OCI-M2 (cell line): ENCODE data around the gene PFN1.

ENCODE experiments used
- DNase-seq: peaks from one replicate; lab custom pipeline; 2025; ENCODE audit not compliant: unreplicated experiment; lab: John Stamatoyannopoulos, UW

PFN1 gene

DNA sequence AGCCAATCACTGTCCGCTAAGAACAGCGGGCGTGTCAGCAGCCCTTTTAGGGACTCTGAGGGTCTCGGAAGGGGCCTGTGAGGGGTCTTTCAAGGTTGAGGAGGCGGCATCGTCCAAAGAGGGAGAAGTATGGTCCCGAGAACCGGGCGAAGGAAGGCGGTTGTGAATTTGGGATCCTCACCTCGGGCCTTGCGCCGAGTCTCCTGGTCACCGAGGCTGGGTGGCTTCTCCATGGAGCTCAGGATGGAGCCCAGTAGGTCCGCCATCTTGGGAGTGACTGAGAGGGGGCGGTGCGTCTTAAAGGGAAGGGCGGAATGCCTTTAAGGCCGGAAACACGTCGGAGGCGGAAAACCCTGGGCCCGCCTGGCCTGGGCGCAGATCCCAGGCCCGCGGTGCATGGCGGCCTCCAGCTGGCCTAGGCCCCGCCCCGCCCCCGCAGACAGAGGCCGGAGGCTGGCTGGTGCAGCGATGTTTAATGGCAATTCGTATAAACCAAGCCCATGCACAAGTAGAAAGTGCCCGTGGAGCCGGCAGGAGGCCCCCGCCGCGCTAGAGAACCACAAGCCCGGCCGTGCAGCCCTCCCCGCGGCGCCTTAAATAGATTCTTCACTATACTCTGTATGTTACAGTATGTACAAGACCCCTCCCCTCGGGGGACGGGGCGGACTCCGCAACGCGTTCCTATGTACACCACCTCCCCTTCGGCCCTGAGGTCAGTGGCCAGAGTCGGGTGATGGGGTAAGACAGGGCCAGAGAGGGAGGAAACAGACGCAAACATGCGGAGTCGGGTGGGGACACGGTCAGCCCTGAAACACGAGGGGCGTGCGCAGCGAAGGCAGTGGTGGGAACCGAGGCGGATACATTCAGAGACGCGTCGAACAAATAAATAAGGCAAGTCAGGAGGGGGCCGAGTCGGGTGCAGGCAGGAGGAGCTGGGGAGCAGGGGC lies 19.5 kb upstream of the PFN1 start, which contains the start of gene SPAG7:
SPAG7 (minus strand) TSS at position 279 of the 947 bp plus-strand sequence; CDS start at position 266, 13 bp downstream.
- peak; percentile 96 for DNase-seq

DNA sequence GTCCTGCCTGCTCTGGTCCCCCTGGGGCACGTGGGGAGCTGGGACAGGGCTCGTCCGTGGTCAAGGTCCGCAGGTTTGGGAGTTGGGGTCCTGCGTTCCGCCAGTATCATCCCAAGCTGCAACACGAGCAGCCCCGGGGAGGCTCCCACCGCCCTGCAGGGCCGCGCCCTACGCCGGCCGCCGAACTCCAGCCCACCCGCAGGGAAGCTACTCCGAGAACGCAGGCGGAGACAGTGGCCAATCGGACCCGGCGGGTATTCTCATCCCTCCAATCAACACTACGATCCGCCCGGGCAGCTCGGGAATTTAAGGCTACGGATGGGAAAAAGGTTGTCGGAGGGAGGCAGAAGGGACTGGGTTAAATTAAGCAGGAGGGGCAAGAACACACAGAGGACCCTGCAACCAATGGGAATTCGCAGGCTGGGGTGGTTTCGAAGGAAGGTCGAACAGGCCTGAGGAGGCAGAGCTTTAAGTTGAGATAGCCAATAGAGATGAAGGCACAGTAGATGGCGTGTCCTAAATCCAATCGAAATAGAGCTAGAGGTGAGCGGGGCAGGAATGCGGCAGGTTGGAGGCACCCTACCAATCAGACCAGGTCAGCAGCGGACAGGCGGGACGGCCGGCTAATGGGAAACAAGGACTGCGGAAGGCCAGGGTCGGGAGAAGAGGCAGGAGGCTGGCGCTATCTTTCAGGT lies 18.7 kb upstream of the PFN1 start:
- DNase-seq = peak; percentile 96

DNA sequence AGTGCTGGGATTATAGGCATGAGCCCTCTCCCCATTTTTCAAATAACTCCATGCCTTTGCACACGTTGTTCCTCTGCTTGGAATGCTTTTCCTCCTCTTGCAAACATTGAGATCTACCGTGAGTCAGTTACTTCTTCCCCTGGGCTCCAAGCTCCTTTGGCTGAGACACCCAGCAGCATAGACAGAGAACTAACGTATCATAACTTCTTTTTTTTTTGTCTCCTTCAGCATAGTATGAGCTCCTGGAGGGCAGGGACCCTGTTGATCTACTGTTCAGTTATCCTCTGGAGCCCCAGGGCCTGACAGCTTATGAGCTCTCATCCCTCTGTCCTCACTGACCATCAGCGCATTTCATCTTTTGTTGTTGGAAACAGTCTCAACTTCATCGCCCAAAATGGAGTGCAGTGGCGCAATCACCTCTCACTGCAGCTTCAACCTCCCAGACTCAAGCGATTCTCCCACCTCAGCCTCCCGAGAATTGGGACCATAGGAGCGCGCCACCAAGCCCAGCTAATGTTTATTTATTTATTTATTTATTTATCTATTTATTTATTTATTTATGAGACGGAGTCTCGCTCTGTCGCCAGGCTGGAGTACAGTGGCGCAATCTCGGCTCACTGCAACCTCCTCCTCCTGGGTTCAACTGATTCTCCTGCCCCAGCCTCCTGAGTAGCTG lies 17.1 kb upstream of the PFN1 start:
- no peak for DNase-seq

DNA sequence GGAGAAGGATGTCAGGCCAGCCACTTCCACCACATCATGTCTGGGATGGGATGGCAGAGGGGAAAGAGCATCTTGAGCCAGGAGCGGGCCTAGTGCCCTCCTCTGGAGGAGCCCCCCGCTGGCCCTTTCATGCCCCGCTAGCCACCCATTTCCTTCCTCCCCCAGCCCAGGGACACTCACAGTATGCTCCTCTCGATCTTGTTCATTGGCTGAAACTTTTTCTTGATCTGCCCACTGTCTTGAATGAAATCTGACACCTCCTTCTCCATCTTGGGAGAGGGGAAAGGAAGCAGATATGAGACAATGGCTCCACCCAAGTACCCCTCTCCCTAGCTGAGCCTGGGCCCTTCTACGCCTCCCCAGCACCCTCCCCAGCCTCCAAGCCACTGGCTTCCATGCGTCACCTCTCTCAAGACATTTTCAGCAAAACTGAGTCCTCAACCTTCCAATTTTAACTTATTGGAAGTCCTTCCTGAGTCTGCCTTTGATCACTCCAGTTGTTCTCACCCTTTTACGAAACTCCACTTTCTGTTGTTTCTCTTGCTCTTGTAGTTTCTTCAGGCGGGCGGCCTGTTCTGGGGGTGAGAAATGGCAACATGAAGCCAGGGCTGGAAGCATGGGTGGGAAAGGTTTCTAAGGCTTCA lies 12.1 kb upstream of the PFN1 start:
- no peak for DNase-seq

DNA sequence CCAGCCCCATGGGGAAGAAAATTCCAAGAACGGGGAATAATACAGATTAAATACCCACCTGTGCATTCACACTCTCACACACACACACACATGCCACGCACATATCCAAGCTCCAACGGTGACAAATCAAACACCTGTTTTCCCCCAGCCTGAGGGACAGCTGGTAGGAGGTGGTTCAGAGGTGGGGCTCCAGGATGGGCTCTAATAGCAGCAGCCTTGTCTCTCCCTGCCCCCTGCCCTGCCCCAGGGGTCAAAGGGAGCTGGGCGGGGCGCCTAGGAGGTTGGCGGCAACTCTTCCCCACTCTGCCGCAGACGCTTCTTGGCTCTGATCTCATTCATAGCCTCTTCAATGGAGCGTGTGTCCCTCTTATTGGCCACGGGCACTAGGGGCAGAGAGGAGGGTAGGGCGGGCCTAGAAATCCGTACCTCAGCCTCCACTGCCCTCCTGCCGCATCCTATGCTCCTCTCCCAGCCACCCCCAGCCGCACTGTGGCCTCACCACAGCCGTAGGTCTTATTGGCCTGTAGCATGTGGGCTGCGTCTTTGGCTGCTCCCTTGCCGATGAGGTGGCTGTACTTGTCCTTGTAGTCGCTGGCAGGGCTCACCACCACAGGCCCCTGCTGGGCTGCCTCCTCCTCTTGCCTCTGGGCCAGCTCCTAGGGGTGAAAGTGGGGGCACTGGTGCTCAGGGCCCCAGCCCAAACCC lies 11.1 kb upstream of the PFN1 start:
- no peak for DNase-seq

DNA sequence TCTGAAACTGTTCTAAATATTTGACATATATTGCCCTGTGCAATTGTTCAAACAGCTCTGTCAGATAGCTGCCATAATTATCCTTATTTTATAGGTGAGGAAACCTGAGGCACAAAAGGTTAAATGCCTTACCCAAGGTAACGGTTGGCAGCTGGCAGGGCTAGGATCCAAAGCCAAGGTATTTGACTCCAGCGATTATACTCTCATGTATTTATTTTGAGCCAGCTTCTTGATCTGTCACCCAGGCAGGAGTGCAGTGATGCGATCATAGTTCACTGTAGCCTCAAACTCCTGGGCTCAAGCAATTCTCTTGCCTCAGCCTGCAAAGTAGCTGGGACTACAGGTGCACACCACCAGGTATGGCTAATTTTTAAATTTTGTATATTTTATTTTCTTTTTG lies 9.8 kb upstream of the PFN1 start:
- no peak for DNase-seq

DNA sequence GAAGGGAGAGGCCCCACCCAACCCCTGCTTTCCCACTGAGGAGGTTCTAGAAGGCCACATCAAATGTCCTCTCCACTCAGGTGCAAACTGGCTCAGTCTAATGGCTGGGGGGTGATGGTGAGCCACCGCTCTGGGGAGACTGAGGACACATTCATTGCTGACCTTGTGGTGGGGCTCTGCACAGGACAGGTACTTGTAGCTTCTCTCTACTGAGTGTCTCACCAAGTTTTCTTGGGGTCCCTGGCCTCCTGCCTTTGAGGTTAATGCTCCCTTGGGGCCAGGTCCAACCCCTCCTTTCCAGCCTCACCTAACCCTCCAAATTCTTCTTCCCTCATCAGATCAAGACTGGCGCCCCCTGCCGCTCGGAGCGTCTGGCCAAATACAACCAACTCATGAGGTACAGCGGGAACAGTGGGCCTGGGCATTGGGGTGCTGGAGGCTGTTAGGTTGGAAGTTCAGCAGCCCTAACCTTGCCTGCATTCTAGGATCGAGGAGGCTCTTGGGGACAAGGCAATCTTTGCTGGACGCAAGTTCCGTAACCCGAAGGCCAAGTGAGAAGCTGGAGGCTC lies 8.2 kb upstream of the PFN1 start:
- DNase-seq = no peak

DNA sequence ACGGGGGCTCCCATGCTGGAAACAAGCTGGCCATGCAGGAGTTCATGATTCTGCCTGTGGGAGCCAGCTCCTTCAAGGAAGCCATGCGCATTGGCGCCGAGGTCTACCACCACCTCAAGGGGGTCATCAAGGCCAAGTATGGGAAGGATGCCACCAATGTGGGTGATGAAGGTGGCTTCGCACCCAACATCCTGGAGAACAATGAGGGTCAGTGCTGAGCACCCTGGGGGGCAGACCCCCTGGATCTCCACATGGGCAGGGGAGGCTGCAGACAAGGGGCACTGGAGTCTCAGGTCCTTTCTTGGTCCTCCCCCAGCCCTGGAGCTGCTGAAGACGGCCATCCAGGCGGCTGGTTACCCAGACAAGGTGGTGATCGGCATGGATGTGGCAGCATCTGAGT lies 6.8 kb upstream of the PFN1 start:
- DNase-seq = no peak

DNA sequence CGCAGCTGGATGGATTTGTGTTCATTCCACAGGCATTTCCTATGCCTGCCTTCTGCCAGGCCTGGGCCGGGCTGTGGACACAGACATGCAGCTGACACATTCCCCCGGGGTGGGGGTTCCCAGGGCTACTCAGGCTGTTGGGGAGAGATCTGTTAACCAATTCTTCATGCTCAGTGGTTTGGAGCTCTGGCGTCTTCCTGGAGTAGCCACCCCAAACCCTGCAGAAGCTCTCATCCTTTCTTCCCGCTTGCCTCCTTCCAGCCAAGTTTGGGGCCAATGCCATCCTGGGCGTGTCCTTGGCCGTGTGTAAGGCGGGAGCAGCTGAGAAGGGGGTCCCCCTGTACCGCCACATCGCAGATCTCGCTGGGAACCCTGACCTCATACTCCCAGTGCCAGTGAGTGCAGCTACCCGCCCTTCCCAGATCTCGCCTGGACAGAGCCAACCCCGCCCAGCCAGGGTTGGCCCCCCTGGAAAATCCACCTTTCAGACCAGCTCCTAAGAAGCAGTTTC lies 5.2 kb upstream of the PFN1 start:
- no peak for DNase-seq

DNA sequence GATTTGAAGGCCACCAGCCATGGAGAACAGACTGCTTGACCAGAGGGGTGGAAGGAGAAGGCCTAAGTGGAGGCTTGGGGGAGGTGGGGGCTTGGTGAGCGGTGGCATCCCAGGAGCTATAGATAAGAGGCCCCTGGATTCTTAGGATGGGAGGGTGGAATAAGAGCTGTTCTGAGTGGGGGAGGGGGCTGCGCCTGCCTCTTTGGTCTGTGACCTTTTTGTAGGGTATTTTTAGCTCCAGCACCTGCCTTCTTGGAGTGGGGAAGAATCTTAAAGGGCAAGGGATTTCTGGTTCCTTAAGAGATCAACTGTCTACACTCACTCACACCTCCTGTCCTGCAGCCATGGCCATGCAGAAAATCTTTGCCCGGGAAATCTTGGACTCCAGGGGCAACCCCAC lies 3.2 kb upstream of the PFN1 start:
- DNase-seq = no peak

DNA sequence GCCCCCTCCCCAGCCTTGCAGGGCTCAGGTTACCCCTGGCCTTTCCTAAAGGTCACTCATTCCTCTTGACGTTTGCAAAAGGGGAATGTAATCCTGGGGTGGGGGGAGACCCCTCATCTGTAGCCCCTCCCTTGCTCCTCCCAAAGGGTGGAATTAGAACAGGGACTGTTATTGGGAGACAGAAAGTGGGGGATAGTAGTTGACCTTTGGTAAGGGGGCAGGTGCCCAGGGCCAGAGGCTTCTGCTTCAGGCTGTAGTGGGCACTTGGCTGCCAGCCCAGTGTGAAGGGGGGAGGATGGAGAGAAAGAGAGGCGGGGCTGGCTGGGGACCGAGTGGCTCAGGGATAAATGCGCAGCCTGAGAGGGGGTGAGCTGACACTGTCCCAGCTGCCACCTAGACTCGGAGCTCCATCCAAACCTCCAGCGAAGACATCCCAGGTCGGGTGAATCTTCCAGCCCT lies 2.4 kb upstream of the PFN1 start, which contains the start of gene ENO3:
ENO3 (plus strand) TSS at position 374 of the 459 bp plus-strand sequence. CDS start 711 bp downstream, outside the sequence.
- DNase-seq = no peak

DNA sequence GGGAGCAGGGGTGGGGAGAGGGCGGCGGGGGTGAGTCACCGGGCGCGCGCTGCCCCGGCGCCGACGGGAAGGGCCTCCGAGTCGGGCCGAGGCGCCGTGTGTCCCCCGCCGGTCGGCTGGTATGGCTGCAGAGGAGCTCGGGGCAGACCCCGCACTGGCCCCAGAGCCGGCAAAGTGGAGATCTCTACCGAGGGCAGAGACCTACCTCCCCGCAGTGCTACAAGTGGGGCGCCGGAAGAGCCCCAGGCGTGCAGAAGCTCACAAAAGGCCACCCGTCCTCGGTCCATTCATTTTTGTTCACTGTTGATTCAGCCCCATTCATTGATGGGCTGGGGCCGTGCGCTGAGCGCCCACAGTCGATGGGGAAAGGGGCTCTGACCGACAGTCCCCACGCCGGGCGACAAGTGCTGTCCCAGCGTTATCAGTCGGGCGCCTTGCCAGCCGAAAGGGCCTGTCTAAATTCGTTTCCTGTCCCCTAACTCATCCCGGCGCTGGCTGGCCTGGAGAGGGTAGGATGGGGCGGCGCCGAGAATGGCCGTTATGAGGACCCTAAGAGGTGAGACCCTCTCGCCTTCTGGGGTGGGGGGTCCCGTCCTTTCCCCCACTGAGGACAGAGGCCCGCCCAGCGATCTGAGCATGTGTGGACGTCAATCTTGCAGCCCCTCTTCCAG lies 1.9 kb upstream of the PFN1 start:
- DNase-seq = no peak

DNA sequence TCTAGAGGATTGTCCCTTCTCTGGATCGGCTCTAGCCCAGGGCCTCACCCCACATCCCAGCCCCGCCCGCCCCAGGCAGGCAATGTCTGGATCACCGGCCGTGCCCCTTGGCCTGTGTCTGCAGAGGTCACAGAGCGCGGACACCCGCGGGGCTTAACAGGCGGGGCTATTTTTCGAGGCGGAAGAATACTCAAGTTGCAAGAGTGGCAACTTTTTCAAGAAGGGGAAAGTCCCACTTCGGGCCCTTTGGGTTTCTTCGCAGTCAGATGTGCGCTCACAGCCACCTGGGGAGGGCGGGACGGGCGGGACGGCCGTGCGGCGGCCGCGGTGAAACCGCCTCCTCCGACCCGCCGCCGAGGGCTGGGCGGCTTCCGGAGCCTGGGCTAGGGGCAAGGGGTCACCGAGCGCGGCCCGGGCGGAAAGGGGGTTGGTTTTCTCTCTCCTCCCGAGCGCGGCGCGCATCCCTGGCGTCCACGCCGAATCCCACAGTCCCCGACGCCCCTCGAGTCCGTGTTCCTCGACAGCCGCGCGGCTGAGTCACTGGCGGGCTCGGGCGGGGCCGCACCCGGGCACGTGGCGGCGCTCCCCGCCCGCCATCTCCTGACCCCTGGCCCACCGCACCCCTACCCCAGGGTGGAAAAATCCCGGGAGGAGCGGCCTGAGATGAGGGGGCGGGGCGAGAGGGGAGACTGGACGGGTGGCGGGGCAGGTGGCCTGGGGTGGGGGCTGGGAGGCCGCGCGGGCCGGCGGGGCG lies 1.2 kb upstream of the PFN1 start:
- no peak for DNase-seq

DNA sequence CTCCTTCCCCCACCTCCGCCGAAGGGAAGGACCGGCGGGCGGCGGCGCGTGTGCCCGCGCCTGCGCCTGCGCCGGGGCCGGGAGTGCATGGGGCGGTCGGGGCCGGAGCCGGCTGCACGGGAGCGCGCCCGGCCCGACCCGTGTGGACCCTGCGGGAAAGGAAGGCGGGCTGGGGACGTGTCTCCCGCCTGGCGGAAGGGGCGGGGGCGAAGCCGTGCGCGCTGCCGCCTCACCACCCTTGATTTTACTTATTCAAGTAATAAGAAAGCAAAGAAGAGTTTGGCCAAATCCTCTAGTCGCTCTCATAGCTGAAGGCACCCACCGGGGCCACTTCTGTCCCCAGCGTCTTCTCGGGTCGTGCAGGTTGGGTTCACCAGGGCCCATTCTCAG lies 596 bp upstream of the PFN1 start:
- no peak for DNase-seq

DNA sequence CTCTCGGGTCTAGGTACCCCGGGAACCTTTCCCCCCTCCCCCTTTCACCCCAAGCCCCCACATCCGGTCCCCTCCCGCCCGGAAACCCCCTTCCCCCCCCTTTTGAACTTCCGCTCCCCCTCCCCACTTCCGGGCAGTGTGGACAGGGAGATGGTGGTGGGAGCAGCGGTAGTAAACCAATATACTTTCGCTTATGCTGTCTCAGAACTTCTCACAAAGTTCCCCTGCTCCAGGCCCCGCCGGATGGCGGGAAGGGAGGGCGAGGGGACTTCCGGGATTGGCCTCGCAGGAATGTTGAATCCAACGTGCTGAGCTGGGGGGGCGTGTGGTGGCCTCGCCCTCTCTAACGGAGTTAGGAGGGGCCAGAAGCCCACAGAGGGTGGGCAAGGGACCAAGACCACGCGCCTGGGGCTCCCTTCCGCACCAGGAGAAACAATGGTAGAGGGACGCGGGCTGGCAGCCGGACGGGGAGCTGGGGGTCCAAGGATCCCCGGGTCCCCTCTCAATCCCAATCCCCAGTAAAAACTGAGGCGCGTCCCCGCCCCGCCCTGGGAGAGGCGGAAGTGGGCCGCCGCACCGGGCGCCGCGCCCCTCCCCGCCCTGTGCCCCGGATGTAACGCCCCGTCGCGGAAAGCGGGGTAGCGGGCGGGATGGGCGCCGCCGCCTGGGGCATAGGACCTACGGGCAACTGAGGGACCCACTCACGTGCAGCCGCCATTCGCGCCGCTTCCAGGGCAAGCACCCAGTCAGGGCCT lies 742 bp downstream of the PFN1 start:
- DNase-seq = no peak

DNA sequence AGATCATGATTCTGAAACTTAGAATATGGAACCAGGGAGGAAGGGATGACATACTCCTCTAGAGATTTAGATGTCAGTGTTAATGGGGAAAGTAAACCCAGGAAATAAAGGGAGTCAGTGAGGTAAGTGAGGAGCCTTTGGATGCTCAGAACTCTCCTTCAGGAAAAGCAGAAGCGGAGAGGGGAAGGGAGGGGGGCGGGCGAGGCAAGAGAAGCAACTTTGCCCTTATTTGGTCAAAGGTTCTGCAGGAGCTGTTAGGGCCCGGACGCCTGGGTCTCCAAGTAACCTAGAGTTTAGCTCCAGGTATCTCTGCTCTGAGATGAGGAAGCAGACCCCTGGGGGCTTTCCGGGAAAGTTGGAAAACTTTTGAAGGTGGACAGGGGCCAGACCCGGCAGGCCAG lies 1.3 kb downstream of the PFN1 start:
- DNase-seq = no peak

DNA sequence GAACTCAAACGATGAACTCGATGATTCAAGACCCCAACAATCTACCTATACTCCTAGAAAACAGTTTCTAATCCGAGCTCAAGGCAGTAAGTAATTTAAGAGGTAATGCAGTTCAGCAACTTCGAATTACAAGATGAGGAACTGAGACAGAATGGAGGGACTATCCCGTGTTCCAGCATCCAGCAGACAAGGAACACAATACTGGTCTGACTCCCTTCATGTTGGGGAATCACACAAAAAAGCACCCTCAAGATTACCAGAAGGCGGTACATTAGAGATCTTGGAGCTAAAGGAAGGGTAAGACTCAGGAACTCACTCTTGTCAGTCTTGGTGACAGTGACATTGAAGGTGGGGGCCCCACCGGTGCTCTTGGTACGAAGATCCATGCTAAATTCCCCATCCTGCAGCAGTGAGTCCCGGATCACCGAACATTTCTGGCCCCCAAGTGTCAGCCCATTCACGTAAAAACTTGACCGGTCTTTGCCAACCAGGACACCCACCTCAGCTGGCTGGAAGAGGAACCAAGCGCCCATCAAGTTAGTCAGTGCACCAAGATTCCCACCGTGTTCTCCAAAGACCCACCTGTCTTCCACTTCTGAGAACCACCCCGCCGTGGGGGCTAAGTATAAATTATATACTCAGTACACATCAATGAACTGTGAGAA lies 1.9 kb downstream of the PFN1 start:
- no peak for DNase-seq
